Measurements from ENCODE around the gene KRT76. TPM values are rescaled to one million over a fixed set of nuclear protein-coding genes. Genes with fewer than 3 reads are reported as not detected.

Gene KRT76
- total RNA-seq, 1 donor: not detected

- Histone ChIP-seq H2AFZ (ENCODE audit: low read length) (no peak overlapping the region), H3K9me3 (ENCODE audit: low read depth, low read length) (no peaks in the 10 kb centered on the region), H3K79me2 (ENCODE audit: insufficient read depth, low read length) (no peaks in the 10 kb centered on the region), H3K27ac (ENCODE audit: low read depth, low read length) (no peak overlapping the region), H3K4me1 (ENCODE audit: insufficient read depth, low read length) (no peaks in the 10 kb centered on the region), H3K36me3 (ENCODE audit: insufficient read depth, low read length) (no peaks in the 10 kb centered on the region), H3K4me3 (ENCODE audit: insufficient read depth, low read length) (no peak overlapping the region), H4K20me1 (ENCODE audit: insufficient read depth, low read length) (no peaks in the 10 kb centered on the region), H3K27me3 (ENCODE audit: insufficient read depth, low read length) (peaks cover 22% of the 10 kb centered on the region), H3K4me2 (ENCODE audit: insufficient read depth, low read length) (no peak overlapping the region)
- DNase-seq (ENCODE audit: insufficient read length, low spot score, missing footprints): no peak
- TF ChIP-seq CTCF (IDR thresholded peaks at IDR 0.05; ENCODE audit: extremely low read depth, low read depth, low read length): no peak
Observed at GRCh38 chr12:52812073-52812400, 34.9 kb upstream of the KRT76 start.

- Histone ChIP-seq H3K27ac (ENCODE audit: low read depth, low read length) (no peak overlapping the region), H3K79me2 (ENCODE audit: insufficient read depth, low read length) (no peaks in the 10 kb centered on the region), H3K4me2 (ENCODE audit: insufficient read depth, low read length) (no peak overlapping the region), H3K4me1 (ENCODE audit: insufficient read depth, low read length) (no peaks in the 10 kb centered on the region), H3K9me3 (ENCODE audit: low read depth, low read length) (no peaks in the 10 kb centered on the region), H3K4me3 (ENCODE audit: insufficient read depth, low read length) (no peak overlapping the region), H3K27me3 (ENCODE audit: insufficient read depth, low read length) (peaks cover 22% of the 10 kb centered on the region), H3K36me3 (ENCODE audit: insufficient read depth, low read length) (no peaks in the 10 kb centered on the region), H4K20me1 (ENCODE audit: insufficient read depth, low read length) (no peaks in the 10 kb centered on the region), H2AFZ (ENCODE audit: low read length) (no peak overlapping the region)
- DNase-seq (ENCODE audit: insufficient read length, low spot score, missing footprints): no peak
- no peak for TF ChIP-seq CTCF (IDR thresholded peaks at IDR 0.05; ENCODE audit: extremely low read depth, low read depth, low read length)
Observed at GRCh38 chr12:52811191-52812072, 34.3 kb upstream of the KRT76 start.

- Histone ChIP-seq H3K4me1 (ENCODE audit: insufficient read depth, low read length) (no peaks in the 10 kb centered on the region), H3K27me3 (ENCODE audit: insufficient read depth, low read length) (peaks cover 21% of the 10 kb centered on the region), H4K20me1 (ENCODE audit: insufficient read depth, low read length) (no peaks in the 10 kb centered on the region), H2AFZ (ENCODE audit: low read length) (no peak overlapping the region), H3K79me2 (ENCODE audit: insufficient read depth, low read length) (no peaks in the 10 kb centered on the region), H3K9me3 (ENCODE audit: low read depth, low read length) (no peaks in the 10 kb centered on the region), H3K27ac (ENCODE audit: low read depth, low read length) (no peak overlapping the region), H3K4me2 (ENCODE audit: insufficient read depth, low read length) (no peak overlapping the region), H3K4me3 (ENCODE audit: insufficient read depth, low read length) (no peak overlapping the region), H3K36me3 (ENCODE audit: insufficient read depth, low read length) (no peaks in the 10 kb centered on the region)
- no peak for DNase-seq (ENCODE audit: insufficient read length, low spot score, missing footprints)
- no peak for TF ChIP-seq CTCF (IDR thresholded peaks at IDR 0.05; ENCODE audit: extremely low read depth, low read depth, low read length)
Observed at GRCh38 chr12:52810554-52810953, 33.4 kb upstream of the KRT76 start.

- Histone ChIP-seq H3K9me3 (ENCODE audit: low read depth, low read length) (no peaks in the 10 kb centered on the region), H3K27me3 (ENCODE audit: insufficient read depth, low read length) (peaks cover 16% of the 10 kb centered on the region)
Observed at GRCh38 chr12:52809166-52809565, 32.0 kb upstream of the KRT76 start.

More at GRCh38 chr12:52809166-52809565, 32.0 kb upstream of the KRT76 start:
- TF ChIP-seq CTCF (IDR thresholded peaks at IDR 0.05; ENCODE audit: extremely low read depth, low read depth, low read length): no peak
- Histone ChIP-seq H3K27ac (ENCODE audit: low read depth, low read length) (no peak overlapping the region), H3K4me2 (ENCODE audit: insufficient read depth, low read length) (no peak overlapping the region), H3K36me3 (ENCODE audit: insufficient read depth, low read length) (no peaks in the 10 kb centered on the region), H2AFZ (ENCODE audit: low read length) (no peak overlapping the region), H4K20me1 (ENCODE audit: insufficient read depth, low read length) (no peaks in the 10 kb centered on the region), H3K79me2 (ENCODE audit: insufficient read depth, low read length) (no peaks in the 10 kb centered on the region), H3K4me3 (ENCODE audit: insufficient read depth, low read length) (no peak overlapping the region), H3K4me1 (ENCODE audit: insufficient read depth, low read length) (no peaks in the 10 kb centered on the region)
- DNase-seq (ENCODE audit: insufficient read length, low spot score, missing footprints): no peak

Measured in osteoblast (primary cell).